Spleen (tissue), 11 donors: ENCODE data around the gene FMNL3. TPM values are rescaled to one million over a fixed set of nuclear protein-coding genes. Genes with fewer than 3 reads are reported as not detected.
"Not testable (repeated sequence)": the region's sequence is repeated elsewhere in the genome, so short reads cannot be mapped to it uniquely, and the experiment has no call there.

ENCODE experiments used
- DNase-seq: peaks from one replicate; pipeline ENCODE4 v3.0.0-alpha.2; 2020
- H3K27ac ChIP-seq, 8 donors: fragments of 200-600 bp; sonication (generic) in 7 of 8; 1 replicate in 4 of 8; 2 replicates in 4 of 8; pipeline versions ENCODE4 v1.5.0 to v1.8.0; 2016 to 2021; ENCODE audit warnings: inconsistent platforms in 4 of 8, mild to moderate bottlenecking in 4 of 8, moderate library complexity in 1 of 8
- H3K27me3 ChIP-seq, 7 donors: fragments of 200-600 bp; sonication (generic) in 6 of 7; replicated peaks in 1 of 7; 1 replicate in 4 of 7; 2 replicates in 3 of 7; pipeline versions ENCODE4 v1.5.0 to v1.8.0; 2016 to 2021; ENCODE audit warnings: inconsistent platforms in 3 of 7, mild to moderate bottlenecking in 1 of 7
- H3K36me3 ChIP-seq, 6 donors: fragments of 200-600 bp; sonication (generic) in 5 of 6; 1 replicate in 4 of 6; 2 replicates in 2 of 6; pipeline versions ENCODE4 v1.5.0 to v1.8.0; 2016 to 2021; ENCODE audit warnings: inconsistent platforms in 2 of 6
- H3K4me1 ChIP-seq, 6 donors: fragments of 200-600 bp; sonication (generic) in 5 of 6; 1 replicate in 3 of 6; 2 replicates in 3 of 6; pipeline versions ENCODE4 v1.5.0 to v1.8.0; 2016 to 2021; ENCODE audit warnings: inconsistent platforms in 3 of 6
- H3K4me3 ChIP-seq, 8 donors: fragments of 200-600 bp; sonication (generic) in 7 of 8; 1 replicate in 4 of 8; 2 replicates in 4 of 8; pipeline versions ENCODE4 v1.5.0 to v1.8.0; 2016 to 2021; ENCODE audit warnings: inconsistent platforms in 4 of 8, mild to moderate bottlenecking in 4 of 8, moderate library complexity in 2 of 8
- H3K9me3 ChIP-seq, 8 donors: fragments of 200-600 bp; sonication (generic) in 7 of 8; 1 replicate in 4 of 8; 2 replicates in 4 of 8; pipeline versions ENCODE4 v1.5.0 to v1.8.0; 2016 to 2021; ENCODE audit warnings: inconsistent platforms in 4 of 8
- CTCF ChIP-seq, 11 experiments: fragments of 200-600 bp in 7 of 11; fragments of 450-650 bp in 4 of 11; sonication (generic) in 4 of 11; IDR thresholded peaks in 8 of 11; conservative IDR thresholded peaks in 3 of 11; 1 replicate in 7 of 11; 2 replicates in 4 of 11; pipeline versions ENCODE4 v1.4.0 to v1.8.0; 2016 to 2021; ENCODE audit warnings: antibody characterized with exemption in 11 of 11, inconsistent platforms in 4 of 11, mild to moderate bottlenecking in 1 of 11
- POLR2A ChIP-seq, 3 donors: fragments of 450-650 bp; IDR thresholded peaks; one replicate each; pipeline ENCODE4 v1.5.1; 2017; ENCODE audit warnings: antibody characterized with exemption in 3 of 3, mild to moderate bottlenecking in 1 of 3
- POLR2AphosphoS5 ChIP-seq, 3 donors: sonication (generic); formaldehyde crosslinking; IDR thresholded peaks; one replicate each; pipeline ENCODE4 v1.5.1; 2017; ENCODE audit warnings: antibody characterized with exemption in 3 of 3
- WGBS, 5 donors: extraction: QIAGEN DNeasy Blood & Tissue Kit in 3 of 5; methylation state at CpG; one replicate each; pipeline versions ENCODE4 v1.1.5 to v1.1.7; 2013 to 2018; 5-methylcytosine and 5-hydroxymethylcytosine counted together
- intact Hi-C: fragments of 100-400 bp; cut with DNase I; formaldehyde crosslinking; loops from one replicate; pipeline ENCODE4 v1.15.0; 2023; ENCODE audit warnings: low total_unique reads
- polyA plus RNA-seq, 3 donors: library from polyadenylated mRNA; stranded (reverse); fragments of 200-250 nt; gene quantifications; one replicate each; pipeline ENCODE4 v1.2.1, GENCODE V29; 2013
- total RNA-seq, 7 donors: library from RNA; depleted of rRNA in 3 of 7; stranded (reverse); fragments of >200 nt in 3 of 7; fragmentation: NEBNext Ultra II Directional in 4 of 7; extraction: Animal tissue kit (Norgen Biotek cat#: 25700) in 4 of 7; gene quantifications; one replicate each; pipeline versions ENCODE4 v1.1.0 to v1.2.1, GENCODE V29; 2016 to 2021
- donor health status: healthy with polysubstance abuse.
- donor health status: DM: no; HTN: no; CAD: no; lungs with moderate emphysema.
- donor health status: DM: no; HTN: no; CAD: no.
- donor health status: Bipolar disorder and iron deficiency.
- donor health status: healthy.
- donor health status: DM: no; HTN: no; CAD: no.
- donor health status: DM: yes; HTN: yes; CAD: no.

Gene FMNL3
- total and polyA plus RNA-seq, 10 donors, result 8.6 to 46.9 (median 27.3) TPM

DNA sequence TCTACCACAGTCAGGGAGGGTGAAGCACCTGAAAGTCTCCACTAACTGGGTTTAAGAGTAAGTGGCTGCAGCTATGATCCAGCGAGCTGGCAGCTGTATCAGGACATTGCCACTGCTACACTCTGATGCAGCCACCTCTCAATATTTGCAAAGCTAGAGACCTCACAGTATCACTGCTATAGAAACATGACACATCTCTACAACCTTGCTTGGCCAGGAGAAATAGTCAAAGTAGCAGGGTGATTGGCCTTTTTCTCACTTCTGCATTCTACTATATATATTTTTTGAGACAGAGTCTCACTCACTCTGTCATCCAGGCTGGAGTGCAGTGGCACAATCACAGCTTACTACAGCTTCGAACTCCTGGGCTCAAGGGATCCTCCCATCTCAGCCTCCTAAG lies 9.3 kb upstream of the FMNL3 start:
- no peak for TF ChIP-seq POLR2A (IDR thresholded peaks at IDR 0.05)
- no peak for TF ChIP-seq POLR2AphosphoS5 (IDR thresholded peaks at IDR 0.05)
- no peak for TF ChIP-seq CTCF (IDR thresholded peaks at IDR 0.05 in 8 of 11, conservative IDR thresholded peaks at IDR 0.05 in 3 of 11)
- 63 to 85% (median 65%) methylated on average over 2 of the region's 2 CpGs for WGBS, 5 donors
- no peak for DNase-seq
- intact Hi-C loops, result no loop called here
- Histone ChIP-seq H3K9me3 (no peaks in the 10 kb centered on the region), H3K36me3 (no peaks in the 10 kb centered on the region), H3K4me1 (peaks cover 0 to 6% (median 0%) of the 10 kb centered on the region in 6 donors), H3K27me3 (peaks cover 0 to 21% (median 0%) of the 10 kb centered on the region in 7 donors), H3K4me3 (no peak overlapping the region), H3K27ac (no peak overlapping the region)

- DNase-seq, H3K9me3 ChIP-seq, H3K4me1 ChIP-seq, H3K4me3 ChIP-seq, H3K36me3 ChIP-seq, H3K27ac ChIP-seq, intact Hi-C loops: not testable (repeated sequence)
- 84 to 100% (median 94%) methylated on average over 2 to 3 of the region's 3 CpGs for WGBS, 5 donors
- peaks cover 0 to 25% (median 0%) of the 10 kb centered on the region in 7 donors for H3K27me3 ChIP-seq
Measured at GRCh38 chr12:49713952-49714351, 6.7 kb upstream of the FMNL3 start.

DNA sequence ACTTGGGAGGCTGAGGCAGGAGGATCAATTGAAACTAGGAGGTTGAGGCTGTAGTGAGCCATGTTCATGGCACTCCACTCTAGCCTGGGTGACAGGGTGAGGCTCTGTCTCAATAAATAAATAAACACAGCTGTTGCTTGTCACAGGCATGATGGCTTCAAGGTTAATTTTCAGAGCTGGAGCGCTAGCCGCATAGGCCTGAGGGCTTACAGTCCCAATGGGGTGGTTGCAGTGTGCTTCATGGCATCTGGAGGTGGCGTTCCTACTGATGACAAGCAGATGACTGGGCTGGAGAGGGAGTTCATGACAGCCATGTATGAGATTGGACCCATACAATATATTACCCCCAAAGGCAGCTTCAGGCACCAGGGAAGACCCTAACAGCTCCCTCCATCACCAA lies 1.6 kb upstream of the FMNL3 start:
- DNase-seq, result no peak
- Histone ChIP-seq H3K9me3 (no peaks in the 10 kb centered on the region), H3K27ac (no peak overlapping the region), H3K4me1 (peaks cover 17 to 40% (median 33%) of the 10 kb centered on the region in 6 donors), H3K4me3 (no peak overlapping the region), H3K36me3 (no peaks in the 10 kb centered on the region), H3K27me3 (peaks cover 0 to 22% (median 0%) of the 10 kb centered on the region in 7 donors)
- TF ChIP-seq CTCF (IDR thresholded peaks at IDR 0.05 in 8 of 11, conservative IDR thresholded peaks at IDR 0.05 in 3 of 11), result no peak
- TF ChIP-seq POLR2A (IDR thresholded peaks at IDR 0.05), result no peak
- no peak for TF ChIP-seq POLR2AphosphoS5 (IDR thresholded peaks at IDR 0.05)
- intact Hi-C loops, result loop anchor here (2.0 kb wide), 1 partner anchor 64 kb away; no protein-coding TSS in a partner anchor
- WGBS, 5 donors, result 83 to 96% (median 92%) methylated on average over 3 of the region's 3 CpGs

GRCh38 chr12:49707812-49708147 lies 575 bp upstream of the FMNL3 start:
- no peaks in the 10 kb centered on the region for H3K9me3 ChIP-seq
- intact Hi-C loops, result loop anchor here (2.0 kb wide), 1 partner anchor 63 kb away; no protein-coding TSS in a partner anchor
- H3K36me3 ChIP-seq, result no peaks in the 10 kb centered on the region
- TF ChIP-seq POLR2AphosphoS5 (IDR thresholded peaks at IDR 0.05), result no peak
- peak in 3 of 11 experiments; percentile 31 to 56 (median 56) for TF ChIP-seq CTCF (IDR thresholded peaks at IDR 0.05 in 8 of 11, conservative IDR thresholded peaks at IDR 0.05 in 3 of 11)
- TF ChIP-seq POLR2A (IDR thresholded peaks at IDR 0.05), result no peak
- peaks cover 21 to 50% (median 43%) of the 10 kb centered on the region in 6 donors for H3K4me1 ChIP-seq
- peaks cover 0 to 12% (median 0%) of the 10 kb centered on the region in 7 donors for H3K27me3 ChIP-seq
- 47 to 56% (median 53%) methylated on average over 11 of the region's 11 CpGs for WGBS, 5 donors
- DNase-seq, result no peak
- H3K4me3 ChIP-seq, result peak overlapping the region in 2 of 8 donors; percentile 67 to 95
- H3K27ac ChIP-seq, result peak overlapping the region in 3 of 8 donors; percentile 90 to 95 (median 93)
